Liver (tissue), 3 donors: ENCODE results near the gene CENPC.

Experiments
- ATF3 ChIP-seq: IDR thresholded peaks from 2 replicates; pipeline ENCODE4 v1.6.1; 2016; ENCODE audit warnings: antibody characterized with exemption
- RAD21 ChIP-seq, 2 donors: IDR thresholded peaks; 2 replicates each; pipeline ENCODE4 v1.6.1; 2016; ENCODE audit warnings: antibody characterized with exemption in 2 of 2, mild to moderate bottlenecking in 2 of 2
- SP1 ChIP-seq: IDR thresholded peaks from 2 replicates; pipeline ENCODE4 v1.6.1; 2018; ENCODE audit warnings: antibody characterized with exemption, mild to moderate bottlenecking
- TAF1 ChIP-seq: conservative IDR thresholded peaks from 2 replicates; pipeline ENCODE4 v1.6.1; 2016; ENCODE audit warnings: antibody characterized with exemption, mild to moderate bottlenecking
- TF ChIP-seq, protein P1 (sequence below): fragments of 150-350 bp; IDR thresholded peaks from 2 replicates; pipeline ENCODE4 v1.5.1; 2017; ENCODE audit warnings: improper control_type of control experiment, low read depth, low read length; ENCODE audit not compliant: missing input control
- TF ChIP-seq, protein P2 (sequence below): IDR thresholded peaks from 2 replicates; pipeline ENCODE4 v1.6.1; 2016; ENCODE audit warnings: antibody characterized with exemption
- TF ChIP-seq, protein P3 (sequence below): IDR thresholded peaks from 2 replicates; pipeline ENCODE4 v1.6.1; 2016; ENCODE audit warnings: antibody characterized with exemption, mild to moderate bottlenecking
- donor health status: healthy.
- donor health status: healthy.

- TF ChIP-seq, protein P1, sequence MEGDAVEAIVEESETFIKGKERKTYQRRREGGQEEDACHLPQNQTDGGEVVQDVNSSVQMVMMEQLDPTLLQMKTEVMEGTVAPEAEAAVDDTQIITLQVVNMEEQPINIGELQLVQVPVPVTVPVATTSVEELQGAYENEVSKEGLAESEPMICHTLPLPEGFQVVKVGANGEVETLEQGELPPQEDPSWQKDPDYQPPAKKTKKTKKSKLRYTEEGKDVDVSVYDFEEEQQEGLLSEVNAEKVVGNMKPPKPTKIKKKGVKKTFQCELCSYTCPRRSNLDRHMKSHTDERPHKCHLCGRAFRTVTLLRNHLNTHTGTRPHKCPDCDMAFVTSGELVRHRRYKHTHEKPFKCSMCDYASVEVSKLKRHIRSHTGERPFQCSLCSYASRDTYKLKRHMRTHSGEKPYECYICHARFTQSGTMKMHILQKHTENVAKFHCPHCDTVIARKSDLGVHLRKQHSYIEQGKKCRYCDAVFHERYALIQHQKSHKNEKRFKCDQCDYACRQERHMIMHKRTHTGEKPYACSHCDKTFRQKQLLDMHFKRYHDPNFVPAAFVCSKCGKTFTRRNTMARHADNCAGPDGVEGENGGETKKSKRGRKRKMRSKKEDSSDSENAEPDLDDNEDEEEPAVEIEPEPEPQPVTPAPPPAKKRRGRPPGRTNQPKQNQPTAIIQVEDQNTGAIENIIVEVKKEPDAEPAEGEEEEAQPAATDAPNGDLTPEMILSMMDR: no peak
- TF ChIP-seq SP1 (no peak), RAD21 (IDR thresholded peaks at IDR 0.05) (no peak), TAF1 (no peak), ATF3 (no peak)
- TF ChIP-seq, protein P2, sequence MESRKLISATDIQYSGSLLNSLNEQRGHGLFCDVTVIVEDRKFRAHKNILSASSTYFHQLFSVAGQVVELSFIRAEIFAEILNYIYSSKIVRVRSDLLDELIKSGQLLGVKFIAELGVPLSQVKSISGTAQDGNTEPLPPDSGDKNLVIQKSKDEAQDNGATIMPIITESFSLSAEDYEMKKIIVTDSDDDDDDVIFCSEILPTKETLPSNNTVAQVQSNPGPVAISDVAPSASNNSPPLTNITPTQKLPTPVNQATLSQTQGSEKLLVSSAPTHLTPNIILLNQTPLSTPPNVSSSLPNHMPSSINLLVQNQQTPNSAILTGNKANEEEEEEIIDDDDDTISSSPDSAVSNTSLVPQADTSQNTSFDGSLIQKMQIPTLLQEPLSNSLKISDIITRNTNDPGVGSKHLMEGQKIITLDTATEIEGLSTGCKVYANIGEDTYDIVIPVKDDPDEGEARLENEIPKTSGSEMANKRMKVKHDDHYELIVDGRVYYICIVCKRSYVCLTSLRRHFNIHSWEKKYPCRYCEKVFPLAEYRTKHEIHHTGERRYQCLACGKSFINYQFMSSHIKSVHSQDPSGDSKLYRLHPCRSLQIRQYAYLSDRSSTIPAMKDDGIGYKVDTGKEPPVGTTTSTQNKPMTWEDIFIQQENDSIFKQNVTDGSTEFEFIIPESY: no peak
- TF ChIP-seq, protein P3, sequence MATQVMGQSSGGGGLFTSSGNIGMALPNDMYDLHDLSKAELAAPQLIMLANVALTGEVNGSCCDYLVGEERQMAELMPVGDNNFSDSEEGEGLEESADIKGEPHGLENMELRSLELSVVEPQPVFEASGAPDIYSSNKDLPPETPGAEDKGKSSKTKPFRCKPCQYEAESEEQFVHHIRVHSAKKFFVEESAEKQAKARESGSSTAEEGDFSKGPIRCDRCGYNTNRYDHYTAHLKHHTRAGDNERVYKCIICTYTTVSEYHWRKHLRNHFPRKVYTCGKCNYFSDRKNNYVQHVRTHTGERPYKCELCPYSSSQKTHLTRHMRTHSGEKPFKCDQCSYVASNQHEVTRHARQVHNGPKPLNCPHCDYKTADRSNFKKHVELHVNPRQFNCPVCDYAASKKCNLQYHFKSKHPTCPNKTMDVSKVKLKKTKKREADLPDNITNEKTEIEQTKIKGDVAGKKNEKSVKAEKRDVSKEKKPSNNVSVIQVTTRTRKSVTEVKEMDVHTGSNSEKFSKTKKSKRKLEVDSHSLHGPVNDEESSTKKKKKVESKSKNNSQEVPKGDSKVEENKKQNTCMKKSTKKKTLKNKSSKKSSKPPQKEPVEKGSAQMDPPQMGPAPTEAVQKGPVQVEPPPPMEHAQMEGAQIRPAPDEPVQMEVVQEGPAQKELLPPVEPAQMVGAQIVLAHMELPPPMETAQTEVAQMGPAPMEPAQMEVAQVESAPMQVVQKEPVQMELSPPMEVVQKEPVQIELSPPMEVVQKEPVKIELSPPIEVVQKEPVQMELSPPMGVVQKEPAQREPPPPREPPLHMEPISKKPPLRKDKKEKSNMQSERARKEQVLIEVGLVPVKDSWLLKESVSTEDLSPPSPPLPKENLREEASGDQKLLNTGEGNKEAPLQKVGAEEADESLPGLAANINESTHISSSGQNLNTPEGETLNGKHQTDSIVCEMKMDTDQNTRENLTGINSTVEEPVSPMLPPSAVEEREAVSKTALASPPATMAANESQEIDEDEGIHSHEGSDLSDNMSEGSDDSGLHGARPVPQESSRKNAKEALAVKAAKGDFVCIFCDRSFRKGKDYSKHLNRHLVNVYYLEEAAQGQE: no peak
Observed at GRCh38 chr4:67522851-67523671, 22.2 kb downstream of the CENPC start.
